ENCODE data around the gene MTFP1.

- TF ChIP-seq CTCF (IDR thresholded peaks at IDR 0.05) = no peak
- no peak for TF ChIP-seq POLR2AphosphoS5 (IDR thresholded peaks at IDR 0.05)
Observed at GRCh38 chr22:30385942-30386341, 39.6 kb upstream of the MTFP1 start.
